HS-27A (cell line): Measurements from ENCODE around the gene HLA-F.
A peak's percentile ranks its signal among the peaks of the same experiment; 100 is the strongest.

ENCODE experiments used
- DNase-seq: peaks from one replicate; pipeline ENCODE4 v3.0.0-alpha.2; 2012; ENCODE audit warnings: low read depth, missing footprints

The HLA-F gene

DNA sequence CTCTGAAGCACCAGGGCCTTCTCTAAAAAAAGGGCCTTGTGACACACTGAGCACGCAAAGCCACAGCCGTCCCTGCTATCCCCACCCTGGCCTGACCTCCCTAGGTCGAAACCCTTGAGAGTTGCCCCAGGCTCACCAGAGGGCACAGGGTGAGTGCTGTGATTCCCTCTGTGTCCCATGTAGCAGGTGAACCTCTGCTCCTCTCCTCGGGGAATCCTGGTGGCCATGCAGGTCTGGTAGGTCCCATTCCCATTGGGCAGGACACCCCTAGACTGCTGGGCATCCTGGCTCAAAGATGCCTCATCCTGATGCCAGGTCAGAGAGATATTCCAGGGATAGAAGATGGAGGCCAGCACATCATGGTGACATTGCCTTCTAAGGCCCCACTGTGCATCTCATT lies 20.9 kb downstream of the HLA-F start:
- no peak for DNase-seq

DNA sequence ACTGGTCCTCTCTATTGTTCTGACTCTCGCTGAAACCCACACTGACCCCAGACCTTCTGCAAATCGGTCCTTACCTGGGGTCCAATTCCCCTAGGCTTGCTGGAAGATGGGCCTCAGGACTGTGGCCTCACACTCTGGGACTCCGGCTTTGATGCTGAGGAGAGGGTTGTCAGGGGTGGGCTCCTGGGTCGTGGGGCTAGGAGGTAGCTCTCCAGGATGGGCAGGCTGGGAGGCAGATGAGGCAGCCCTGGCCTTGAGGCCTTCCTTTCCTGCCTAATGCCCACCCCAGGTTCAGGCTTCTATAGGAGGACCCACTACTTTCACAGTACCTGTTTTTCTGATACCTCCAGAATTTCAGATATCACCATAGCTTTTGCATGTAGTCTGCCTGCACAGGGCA lies 21.4 kb downstream of the HLA-F start:
- DNase-seq: no peak

DNA sequence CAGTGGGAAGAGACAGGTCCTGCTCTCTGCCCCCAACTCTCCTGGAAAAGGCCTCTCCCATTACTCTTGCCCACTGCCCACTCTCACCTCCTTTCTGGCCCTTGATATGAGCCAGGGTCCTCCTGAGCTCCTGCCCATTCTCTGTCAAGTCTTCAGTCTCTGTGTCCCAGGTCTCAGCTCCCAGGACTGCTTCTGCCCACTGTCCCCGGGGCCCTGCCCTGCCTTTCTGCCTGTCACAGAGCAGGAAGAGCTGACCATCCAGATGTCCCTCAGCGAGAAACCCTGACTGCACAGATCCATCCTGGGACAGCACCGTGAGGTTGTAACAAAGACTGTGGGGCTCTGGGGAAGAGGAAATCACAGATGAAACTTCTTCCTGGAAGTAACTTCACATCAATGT lies 22.2 kb downstream of the HLA-F start:
- DNase-seq: no peak

DNA sequence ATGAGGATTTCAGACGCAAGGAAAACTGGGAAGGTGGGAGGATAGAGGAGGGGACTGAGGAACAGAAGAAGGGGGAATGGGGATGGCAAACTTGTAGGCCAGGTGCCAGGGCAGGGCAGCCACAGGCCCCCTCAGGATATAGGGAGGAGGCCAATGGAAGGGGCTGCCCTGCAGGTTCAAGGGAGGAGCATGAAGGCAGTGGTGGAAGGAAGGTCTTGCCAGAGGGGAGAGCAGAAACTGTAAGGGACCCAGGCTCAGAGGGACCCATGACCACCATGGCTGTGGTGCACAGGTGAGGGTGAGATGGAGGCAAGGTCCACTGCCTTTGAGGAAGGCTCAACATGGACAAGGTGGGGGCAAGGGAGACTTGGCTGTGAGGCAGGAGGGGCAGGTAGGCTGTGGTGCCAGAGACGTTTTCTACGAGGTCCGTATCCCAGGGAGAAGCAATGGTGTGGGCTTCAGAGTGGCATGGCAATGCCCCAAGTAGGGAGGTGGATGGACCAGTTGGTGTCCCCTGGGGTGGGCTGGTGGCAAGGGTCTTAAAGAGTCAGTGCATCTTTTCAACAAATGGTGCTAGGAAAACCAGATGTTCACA lies 22.7 kb downstream of the HLA-F start:
- no peak for DNase-seq

DNA sequence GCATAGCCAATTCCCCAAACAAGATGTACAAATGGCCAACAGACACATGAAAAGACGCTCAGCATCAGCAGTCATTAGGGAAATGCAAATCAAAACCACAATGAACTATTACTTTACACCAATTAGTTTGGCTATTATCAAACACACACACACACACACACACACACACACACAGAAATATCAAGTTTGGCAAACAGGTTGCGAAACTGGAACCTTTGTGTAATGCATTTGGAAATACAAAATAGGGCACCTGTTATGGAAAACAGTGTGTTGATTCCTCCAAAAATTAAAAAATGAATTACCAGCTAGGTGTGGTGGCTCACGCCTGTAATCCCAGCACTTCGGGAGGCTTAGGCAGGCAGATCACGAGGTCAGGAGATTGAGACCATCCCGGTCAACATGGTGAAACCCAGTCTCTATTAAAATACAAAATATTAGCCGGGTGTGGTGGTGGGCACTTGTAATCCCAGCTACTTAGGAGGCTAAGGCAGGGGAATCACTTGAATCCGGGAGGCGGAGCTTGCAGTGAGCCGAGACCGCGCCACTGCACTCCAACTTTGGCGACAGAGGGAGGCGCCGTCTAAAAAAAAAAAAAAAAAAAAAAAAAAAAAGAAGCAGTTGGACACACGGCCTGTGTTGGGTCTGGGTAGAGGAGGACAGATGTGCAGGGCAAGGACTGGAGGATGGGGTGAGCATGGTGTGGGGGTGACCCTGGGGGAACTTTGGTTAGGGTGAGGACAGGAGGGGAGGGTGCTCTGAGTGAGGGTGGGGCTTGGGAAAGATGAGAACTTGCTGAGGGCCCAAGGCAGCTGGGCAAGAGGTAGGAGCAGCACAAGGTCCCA lies 23.8 kb downstream of the HLA-F start:
- DNase-seq: no peak

DNA sequence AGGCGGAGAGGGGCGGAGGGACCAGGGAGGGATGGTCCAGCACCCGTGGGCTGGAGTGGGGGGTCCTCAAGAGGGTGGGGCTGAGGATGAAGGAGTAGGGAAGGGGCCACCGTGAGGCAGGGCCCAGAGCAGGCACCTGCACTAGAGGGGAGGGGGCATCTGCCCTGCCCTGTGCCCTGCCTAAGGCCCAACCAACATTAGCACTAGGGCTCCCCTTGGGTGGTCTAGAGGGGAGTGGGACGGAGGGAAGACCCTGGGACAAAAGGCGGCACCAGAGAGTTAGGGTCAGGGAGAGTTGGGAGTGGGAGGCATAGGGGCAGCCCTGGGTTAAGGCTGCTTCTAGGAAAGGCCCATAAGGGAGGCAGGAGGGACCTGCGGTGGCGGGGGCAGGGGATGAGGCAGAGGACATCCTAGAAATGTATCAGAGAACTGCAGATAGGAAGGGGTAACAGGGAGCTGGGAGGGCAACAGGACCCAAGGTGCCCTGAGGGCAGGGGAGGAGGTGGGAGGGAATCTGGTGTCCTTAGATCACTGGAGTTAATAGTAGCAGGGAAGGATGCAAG lies 24.5 kb downstream of the HLA-F start:
- no peak for DNase-seq

DNA sequence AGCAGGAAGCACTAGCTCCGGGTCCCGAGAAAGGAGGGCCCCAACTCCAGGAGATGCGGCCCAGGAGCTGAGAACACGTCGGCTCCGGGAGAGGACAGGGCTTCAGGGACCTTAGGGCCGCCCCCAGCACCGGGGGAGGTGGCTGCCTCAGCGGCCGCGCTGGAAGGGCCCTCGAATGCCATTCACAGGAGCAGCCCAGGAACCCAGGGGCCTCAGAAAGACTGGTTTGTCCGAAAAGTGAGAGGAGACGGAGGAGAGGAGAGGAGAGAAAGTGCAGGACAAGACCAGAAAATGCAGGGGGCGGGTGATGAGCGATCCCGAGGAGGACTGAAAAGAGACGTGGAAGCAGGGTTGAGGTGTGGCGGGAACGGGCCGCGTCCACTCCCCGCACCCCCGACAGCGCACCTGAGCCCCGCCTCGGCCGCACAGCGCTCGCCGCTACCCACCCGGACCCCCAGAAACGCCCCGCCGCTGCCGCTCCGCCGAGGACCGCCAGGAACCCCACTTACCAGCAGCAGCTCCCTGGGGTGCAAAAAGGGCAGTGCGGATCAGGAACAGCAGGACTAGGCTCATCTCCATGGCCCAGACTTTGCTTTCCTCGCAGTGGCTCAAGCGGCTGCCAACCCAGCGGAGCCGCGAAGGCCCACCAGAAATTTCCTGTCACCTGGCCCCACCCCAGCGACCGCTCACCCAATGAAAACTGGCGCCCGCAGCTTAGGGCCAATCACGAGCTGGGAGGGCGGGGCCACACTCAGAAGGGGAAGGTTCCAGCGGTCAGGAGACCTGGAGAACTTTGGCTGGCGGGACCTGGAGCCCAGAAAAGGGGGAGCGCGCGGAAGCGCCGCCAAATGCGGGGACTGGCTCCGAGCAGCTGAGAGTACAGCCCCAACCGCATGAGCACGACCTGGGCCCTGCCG lies 25.4 kb downstream of the HLA-F start:
- peak; percentile 68 for DNase-seq

DNA sequence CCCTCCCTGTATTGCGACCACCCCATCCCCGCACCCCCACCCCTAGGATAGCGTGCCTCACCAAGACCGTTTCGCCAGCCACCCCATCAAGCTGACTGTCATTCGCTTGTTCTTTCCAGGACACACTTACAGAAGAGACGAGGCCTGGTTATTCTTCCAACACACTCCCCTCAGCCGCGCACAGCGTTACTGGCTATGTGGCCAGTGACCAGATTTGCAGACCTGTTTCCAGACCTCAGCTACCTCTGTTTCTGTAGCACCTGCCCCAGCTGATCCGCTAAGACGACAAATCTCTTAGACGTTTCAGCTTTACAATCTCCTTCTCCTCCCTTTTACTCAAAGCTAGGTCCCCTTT lies 26.1 kb downstream of the HLA-F start:
- DNase-seq: no peak

DNA sequence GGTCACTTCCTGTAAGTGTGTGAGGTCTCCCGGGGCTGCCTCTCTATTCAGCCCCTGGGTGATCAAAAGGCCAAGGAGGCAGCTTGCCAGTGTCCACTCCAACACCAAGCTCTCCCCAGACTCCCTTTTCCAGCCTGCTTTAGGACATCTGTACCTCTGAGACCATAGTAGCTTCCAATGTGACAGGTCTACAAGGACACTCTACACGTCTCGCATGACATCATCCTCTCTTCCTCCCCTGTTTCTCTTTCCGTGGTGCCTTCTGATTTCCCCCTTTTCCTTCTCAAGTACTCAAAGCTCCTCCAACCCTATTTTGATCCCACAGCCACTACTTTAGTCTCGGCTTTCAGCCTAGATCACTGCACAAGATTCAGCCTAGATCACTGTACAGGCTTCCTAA lies 26.4 kb downstream of the HLA-F start:
- DNase-seq: no peak

DNA sequence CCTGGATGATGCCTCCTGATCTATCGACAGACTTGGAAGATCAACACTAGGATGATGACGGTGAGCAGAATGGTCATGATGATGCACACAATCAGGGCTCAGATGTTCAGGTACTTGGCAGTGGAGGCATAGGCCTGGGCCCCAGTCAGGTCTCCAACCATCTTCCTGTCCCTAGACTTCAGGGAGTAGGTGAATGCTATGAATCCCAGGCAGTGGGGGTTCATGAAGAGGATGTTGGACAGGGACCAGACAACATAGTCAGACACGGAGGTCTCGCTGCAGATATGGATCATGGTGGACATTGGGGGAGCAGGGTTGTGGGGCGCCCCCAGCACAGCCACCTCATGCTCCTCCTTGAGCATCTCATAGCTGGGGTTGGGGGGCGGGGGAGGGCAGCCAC lies 27.5 kb downstream of the HLA-F start:
- no peak for DNase-seq

DNA sequence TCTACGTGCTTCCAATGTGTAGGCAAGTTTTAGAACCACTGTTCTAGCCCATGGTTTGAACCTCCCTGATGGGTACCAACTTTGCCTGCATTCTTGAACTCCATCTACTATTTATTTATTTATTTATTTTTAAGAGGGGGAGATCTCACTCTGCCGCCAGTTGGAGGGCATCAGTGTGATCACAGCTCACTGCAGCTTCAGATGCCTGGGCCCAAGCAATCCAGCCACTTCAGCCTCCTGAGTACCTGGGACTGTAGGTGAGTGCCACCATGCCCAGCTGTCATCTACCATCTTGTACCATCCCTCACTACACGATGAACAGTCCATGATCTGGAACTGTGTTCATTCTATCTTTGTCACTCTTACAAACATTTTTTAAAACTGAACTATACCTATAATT lies 28.2 kb downstream of the HLA-F start:
- no peak for DNase-seq

DNA sequence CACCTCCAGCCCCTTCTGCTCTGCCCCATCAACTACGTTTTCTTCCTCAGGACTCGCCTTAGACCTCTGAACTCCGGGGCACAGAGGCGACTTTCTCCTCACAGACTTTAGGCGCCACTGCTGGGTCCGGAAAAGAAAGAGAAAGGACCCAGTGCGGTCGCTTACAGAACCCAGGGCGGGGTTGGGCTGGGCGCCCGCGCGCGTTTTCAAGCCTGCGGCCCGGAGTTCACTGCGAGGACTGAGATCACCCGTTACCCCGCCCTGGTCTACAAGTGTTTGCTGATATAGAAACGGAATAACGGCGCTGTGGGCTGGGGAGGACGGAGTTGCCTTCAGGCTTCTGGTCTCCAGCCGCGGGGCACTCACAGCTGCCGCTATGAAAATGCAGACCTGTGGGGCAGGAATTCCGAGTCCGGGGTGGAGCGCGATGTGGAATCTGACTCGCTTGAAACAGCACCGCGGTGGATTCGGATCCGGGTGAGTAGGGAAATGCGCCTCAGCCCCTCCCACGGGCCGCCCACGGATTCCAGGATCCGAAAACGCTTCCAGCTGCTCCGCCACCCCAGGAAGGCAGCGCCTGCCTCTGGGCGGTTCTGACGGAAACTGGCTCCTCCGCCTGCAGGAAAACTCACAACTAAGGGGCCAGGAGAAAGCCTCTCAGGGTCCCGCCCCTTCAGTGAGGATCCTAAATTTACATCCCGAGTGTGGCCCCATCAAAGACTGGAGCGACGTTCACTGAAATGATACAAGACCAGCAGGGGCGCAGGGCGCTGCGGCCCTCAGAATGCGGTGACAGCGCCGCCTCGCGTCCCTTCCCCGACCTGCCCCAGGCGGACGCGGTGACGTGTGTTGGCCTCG lies 29.4 kb downstream of the HLA-F start:
- DNase-seq: peak; percentile 93

DNA sequence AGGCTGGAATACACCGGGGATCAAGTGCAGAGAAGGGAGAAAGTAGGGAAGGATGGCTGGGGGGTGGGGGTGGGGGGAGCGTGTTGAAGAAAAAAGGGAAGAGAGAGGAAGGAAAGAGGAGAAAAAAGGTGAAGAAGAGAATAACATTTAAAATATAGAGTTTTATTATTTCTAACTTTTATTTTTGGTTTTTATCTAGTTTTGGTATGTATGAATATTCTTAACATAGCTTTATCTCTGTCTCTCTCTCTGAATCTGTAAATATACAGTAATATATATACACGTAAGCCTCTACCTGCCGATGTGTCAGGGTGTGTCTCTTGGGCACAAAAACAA lies 30.0 kb downstream of the HLA-F start:
- DNase-seq: no peak

DNA sequence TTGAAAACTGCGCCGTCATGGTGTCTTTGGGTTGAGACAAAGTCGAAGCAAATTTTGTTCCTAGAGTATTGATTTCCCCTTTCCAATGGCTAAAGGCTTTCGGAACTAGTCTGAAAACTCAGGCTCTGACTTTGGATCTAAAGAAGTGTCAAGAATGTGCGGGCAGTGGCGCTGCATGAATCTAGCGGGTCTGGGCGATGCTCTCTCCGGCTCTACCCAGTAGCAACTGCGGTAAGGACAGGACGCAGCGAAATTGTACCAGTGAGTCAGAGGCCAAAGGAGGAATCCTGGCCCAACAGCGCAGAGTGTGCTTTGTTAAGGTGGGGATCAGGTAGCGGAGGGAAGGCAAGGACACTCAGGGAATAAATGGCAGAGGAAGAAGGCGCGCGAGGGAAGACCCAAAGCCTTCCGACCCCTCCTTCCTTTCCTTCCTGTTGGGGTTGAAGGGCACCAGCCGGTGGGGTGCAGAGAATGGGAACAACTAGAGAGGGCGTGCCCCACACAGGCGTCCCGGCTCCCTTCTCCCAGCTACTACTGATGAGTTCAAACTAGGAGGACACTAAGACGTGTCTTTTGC lies 32.1 kb downstream of the HLA-F start:
- no peak for DNase-seq

DNA sequence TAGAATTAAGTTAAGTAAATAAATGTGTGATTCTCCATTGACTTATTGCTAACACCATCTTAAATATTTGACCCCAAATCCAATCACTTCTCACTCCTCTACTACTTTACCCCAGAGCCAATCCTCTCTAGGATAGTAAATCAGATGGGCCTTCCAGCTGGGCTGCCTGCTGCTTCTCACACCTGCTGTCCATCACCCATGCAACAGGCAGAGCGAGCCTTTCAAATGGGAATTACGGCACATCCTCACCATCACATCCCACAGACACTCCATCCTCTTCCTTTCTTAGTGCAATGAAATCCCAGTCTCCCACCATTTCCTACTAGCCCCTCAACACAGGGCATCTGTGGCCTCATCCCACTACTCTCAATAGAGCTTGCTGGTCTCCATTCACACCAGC lies 34.0 kb downstream of the HLA-F start:
- DNase-seq: no peak

DNA sequence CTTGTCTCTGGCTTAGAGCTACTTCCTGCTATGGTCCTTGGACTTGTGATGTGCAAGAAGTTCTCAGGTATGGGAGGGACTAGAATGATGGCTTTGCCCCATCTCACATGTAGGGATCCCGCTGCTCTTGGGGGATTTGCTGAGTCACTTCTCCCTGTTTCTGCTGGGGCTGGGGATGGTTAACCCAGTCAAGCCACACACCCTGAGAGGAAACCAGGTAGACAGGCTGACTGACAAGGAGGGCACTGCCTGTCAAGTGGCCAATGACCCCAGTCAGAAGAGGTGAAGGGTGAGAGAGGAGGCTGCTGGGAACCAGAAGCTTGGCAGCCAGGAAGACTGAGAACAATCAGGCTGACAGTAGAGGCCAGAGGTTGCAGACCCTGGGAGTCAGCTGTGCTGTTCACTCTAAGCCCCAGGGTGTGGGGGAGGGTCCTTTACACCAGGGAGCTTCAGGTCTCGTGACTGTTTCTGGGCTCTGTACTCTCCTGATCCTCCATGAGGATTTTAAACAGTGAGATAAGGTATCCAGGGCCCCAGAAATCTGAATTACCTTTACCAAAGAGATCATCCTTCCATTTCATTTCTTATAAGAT lies 34.6 kb downstream of the HLA-F start:
- DNase-seq: no peak

DNA sequence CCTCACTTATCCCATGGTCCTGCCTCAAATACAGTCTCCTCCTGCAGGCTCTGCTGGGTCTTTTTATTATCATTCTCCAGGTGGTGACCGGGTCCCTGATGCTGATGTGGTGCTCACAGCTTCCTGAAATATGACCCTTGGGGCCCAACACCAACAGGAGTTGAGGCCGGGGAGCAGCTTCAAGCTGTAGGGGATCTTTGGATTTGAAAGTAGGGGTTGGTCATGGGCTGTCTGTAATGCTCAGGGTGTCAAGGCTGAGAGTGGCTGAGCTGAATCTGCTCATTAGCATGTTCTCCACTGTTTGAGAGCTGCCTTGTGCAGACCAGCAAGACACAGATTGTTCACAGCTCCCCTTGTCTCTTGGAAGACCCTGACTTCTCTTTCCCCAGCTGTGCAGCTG lies 35.5 kb downstream of the HLA-F start:
- no peak for DNase-seq

DNA sequence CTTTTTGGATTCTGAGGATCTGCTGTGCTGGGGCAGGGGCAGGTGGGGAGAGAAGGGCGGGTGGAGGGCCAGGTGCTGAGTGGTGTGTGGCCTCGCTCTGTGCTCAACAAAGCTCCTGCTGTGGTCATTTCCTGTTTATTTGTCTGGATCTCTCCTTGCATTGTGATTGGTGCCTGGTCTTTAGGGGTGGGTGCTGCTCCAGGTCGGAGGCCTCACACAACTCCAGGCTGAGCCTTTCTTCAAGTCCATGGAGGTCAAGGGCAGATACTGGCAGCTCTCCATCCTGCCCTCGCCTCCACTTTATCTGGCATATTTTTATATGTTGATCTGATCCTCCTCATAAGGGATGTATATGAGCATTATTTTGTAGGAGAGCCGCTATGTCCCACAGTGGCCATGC lies 36.2 kb downstream of the HLA-F start:
- DNase-seq: no peak

DNA sequence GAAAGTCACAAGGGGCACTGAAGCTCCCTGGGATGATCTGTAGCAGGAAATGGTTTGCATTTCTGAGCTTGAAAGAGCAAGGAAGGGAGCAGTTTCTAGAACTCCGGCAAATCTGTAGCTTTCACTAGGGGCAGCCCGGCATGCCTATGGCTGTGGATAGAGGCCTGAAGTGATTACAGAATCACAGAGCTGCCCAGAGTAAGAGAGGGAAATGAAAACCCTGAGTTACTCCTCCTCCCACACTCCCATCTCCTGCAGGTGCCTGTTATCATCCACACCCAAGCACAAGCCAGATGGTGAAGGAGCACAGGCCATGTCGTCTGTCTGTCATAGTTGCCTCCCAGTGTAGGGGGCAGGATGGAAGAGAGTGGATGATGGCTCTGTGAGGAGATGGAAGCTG lies 37.1 kb downstream of the HLA-F start:
- no peak for DNase-seq

DNA sequence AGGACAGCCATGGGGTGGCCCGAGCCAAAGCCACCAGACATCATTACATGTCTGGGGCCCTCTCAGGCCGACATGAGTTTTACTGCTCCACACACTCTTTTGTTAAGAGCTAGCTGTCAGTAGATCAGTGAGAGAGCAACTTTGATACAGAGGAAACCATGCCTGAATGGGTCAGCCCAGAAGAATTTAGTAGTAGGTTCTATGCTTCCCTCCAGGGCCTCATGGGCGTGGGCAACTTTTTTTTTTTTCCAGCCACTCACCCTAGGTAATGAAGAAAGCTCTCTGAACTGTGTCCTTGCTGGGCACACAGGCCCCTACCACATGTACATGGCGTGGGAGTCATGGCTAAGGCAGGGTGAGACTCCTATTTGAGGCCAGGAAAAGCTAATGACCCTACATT lies 38.8 kb downstream of the HLA-F start:
- no peak for DNase-seq

DNA sequence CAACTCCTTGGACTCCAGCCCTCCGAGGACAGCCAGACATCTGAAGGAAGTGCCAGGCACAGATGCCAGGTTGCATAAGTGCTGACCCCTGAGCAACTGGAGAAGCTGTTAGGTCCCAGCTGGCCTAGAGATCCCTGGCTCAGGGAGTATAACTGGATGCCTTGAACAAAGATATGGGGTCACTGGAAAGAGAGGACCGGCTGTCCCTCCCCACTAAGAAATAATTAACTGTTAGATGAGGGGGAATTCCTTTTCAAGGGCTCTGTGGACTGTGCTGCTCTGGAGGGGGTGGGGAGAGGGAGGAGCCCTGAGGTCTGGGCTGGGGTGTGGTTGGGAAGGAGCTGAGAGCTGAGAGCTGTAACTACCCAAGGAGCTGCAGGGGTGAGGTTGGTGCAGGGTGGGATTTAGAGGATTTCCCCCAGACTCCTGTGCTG lies 39.6 kb downstream of the HLA-F start:
- DNase-seq: no peak
